ENCODE results near the gene PRRT4. TPM values are rescaled to one million over a fixed set of nuclear protein-coding genes. Genes with fewer than 3 reads are reported as not detected.

The PRRT4 gene
- total RNA-seq, 1 donor from 2014 or later = 0.18 TPM

- intact Hi-C loops (cut with micrococcal nuclease) = loop anchor here (1.0 kb wide), 1 partner anchor 28 kb away; no protein-coding TSS in a partner anchor
Observed at GRCh38 chr7:128398016-128398840, 36.7 kb upstream of the PRRT4 start.

DNA sequence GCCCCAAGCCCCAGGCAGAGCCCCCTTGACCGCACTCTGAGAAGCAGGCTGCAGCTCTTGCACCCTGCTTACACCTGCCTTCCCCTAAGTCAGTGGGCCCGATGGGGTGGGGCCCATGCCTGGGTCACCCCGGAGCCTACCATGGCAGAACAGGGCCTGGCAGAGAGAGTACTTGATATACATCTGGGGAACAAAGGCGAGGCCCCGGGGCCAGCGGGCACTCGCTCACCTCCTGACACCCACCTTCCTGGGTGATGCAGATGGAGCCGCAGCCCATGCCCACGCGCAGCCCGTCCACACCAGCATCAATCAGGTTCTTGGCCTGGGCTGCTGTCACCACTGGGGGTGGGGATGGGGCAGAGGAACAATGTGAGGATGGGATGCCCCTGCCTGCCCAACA, 34.9 kb upstream of the PRRT4 start:
- intact Hi-C loops (cut with micrococcal nuclease) = no loop called here

DNA sequence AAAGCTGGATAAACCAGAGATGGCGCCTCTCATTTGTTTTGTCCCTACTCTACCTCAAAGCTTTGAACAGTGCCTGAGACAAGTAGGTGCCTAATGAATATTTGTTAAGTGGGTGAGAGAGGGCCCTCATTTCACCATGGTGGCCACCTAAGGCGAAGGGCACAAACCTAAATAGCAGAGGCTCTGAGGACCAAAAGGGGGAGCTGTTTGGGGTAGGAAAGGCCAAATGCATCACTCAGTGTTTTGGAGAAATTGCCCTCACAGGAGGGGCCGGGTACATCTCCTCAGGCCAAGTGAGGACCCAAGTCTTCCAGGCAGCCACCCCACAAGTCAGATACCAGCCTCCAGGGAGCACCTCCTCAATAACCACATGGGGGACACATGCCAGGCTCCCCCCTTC, 34.3 kb upstream of the PRRT4 start:
- intact Hi-C loops (cut with micrococcal nuclease) = no loop called here

DNA sequence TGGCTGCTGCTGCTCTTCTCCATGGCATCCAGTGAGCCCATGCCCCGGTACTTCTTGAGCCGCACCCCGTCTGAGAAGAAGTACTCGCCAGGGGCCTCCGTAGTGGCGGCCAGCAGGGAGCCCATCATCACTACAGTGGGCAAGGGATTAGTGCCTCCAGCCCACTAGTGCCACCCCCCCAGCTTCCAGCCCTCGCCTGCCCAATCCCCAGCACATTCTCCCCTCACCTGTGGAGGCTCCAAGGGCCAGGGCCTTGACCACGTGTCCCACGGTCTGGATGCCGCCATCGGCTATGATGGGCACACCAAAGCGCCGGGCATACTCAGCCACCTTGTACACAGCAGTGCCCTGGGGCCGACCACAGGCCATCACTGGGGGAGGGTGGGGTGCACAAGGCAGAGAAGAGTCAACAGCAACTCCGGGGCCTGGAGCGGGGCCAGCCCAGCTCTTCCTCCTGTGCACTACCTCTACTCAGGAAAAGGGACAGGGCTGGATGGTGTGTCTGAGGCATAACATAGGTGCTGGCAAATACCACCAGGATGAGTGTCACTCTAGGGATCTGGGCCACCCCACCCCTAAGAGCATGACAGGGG, 33.5 kb upstream of the PRRT4 start:
- intact Hi-C loops (cut with micrococcal nuclease) = no loop called here

- intact Hi-C loops (cut with micrococcal nuclease) = no loop called here
Observed at GRCh38 chr7:128393526-128394330, 32.2 kb upstream of the PRRT4 start.

DNA sequence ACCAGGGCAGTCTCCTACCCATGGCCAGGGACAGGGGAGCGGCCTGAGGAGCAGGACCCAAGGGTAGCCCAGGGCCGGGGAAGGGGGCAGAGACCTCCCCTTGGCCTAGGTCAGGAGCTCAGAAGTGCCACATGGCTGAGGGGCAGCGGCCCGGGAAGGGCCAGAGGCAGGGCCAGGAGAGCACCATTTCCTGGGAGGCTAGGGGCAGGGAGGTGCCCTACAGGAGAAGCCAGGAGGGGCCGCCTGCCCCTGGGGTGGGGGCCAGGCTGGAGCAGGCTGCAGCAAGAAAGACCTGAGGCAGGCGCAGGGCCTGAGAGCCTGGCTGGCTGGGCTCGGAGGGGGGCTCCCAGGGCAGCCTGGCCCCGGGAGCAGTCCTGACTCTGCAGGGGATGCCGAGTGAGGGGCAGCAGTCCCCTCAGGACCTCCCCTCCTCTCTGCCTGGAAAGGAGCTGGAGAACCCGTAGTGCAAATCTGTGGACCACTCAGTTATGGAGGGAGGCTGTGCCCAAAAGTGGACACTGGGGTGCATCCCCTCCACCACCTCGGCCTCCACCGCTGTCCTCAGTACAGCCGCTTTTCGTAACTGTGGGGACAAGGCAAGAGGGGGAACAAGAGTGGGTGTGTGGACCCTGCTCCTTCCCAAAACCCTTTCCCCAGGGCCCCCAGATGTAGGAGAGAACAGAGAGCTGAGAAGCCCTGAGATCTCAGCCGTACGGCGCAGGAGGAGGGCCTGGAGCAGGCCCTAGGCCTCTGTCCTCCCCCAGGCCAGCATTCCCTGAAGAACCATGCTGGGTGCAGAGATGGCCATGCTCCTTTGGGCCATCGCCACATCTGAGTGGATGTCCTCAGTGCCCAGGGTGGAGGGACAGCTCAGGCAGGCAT, 31.2 kb upstream of the PRRT4 start:
- intact Hi-C loops (cut with micrococcal nuclease) = no loop called here

DNA sequence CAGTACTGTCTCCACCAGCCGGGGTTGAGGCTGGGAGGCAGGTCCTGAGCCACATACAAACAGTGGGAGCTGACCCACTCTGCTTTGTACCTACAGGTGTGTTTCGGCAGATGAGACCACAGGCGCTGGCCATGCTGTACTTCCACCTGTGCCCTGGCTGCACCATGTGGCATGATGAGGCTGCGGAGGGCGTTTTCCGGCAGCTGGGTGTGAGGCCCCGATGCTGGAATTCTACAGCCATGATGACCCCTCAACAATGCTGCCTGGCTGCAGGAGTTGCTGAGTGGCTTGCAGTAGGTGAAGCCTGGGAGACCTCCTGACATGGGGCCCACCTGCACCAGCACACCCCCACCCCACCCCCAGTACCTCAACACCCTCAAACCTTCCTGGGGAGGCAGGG, 30.3 kb upstream of the PRRT4 start:
- intact Hi-C loops (cut with micrococcal nuclease) = no loop called here

DNA sequence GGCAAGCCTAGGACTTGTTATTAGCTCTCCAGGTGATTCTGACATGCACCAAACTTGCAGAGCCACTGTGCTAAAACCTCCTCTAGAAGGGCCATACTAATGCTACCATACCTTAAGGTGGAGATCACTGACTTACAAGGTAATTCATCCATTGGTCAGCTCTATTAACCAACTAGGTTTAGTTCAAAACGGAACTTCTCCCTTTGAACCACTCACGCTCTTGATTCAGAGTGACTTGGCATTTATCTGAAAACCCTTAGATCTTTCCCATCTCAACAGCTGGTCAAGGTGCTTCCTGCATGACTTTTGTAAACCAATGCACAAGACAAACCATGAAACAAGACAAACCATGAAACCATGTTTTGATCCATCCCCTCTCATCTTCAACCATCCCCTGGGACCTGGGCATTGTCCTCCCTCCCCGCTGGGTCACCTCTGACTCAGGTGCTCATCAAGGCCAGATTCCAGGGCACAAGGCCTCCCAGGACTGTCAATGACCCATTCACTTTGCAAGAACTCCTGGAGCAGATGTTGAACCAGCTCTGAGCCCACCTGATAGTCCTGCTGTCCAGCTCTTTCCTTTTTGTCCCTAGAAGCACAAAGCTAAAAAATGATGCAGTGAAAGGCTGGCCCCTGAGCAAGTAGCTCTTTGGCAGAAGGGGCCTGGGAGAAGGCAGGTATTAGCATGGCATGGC, 29.5 kb upstream of the PRRT4 start:
- intact Hi-C loops (cut with micrococcal nuclease) = no loop called here

DNA sequence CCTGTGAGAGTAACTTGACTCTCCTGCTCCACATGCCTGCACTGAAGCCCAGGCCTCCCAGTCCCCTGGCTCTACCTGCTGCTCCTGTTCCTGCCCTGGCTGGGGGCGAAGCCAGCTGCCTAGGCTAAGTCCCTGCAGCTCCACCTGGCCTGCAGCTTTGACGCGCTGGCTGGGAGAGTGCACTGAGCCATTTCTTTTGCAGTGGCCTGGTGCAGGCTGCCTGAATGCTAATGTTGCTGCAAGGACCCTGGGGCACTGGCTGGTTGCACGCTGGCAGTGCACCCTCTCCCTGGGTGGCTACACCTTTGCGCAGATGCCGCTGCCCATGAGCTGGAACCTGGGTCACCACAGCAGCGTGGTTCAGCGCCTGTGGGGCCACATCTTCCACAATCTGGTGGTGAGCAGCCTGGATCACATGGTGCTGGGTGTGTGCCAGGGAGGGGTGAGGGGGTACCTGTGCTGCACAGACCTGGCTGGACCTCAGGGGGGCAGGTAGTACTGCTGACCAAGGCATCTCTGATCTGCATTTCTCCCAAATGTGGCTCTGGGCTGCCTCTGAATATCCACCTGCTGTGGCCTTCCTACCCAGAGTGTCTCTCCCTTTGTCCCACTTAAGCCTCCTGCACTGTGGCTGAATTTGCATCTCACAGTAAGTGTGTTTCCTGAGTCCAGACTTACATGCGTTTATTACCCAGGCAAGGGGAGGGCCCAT, 28.3 kb upstream of the PRRT4 start:
- intact Hi-C loops (cut with micrococcal nuclease) = loop anchor here (5.0 kb wide), 1 partner anchor 38 kb away; no protein-coding TSS in a partner anchor

DNA sequence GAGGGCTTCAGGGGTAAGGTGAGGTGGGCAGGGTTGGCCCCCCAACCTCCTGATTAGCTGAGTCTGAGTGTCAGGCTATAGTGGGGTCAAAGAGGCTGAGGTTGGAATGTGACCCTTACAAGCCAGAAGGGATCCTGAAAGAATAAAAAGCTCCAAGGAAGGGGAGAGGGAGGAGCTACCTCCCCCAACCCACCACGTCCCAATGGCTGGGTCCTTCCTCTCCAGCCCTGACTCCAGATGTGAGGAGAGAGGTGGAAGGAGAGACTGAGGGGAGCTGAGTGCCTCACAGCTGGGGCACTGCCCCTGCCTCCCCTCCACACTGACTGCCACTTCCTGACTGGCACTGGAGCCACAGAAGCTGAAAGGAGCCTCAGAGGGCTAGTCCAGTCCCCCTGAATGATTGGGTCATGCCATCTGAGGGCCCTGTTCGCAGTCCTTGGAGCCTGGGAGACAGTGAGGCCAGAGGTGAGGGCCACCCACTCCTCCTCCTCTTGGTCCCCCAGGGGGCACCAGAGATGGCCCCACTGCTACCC, 27.7 kb upstream of the PRRT4 start:
- intact Hi-C loops (cut with micrococcal nuclease) = loop anchor here (5.0 kb wide), 1 partner anchor 38 kb away; no protein-coding TSS in a partner anchor

- intact Hi-C loops (cut with micrococcal nuclease) = loop anchor here (5.0 kb wide), 1 partner anchor 39 kb away; no protein-coding TSS in a partner anchor
Observed at GRCh38 chr7:128388145-128388485, 26.6 kb upstream of the PRRT4 start.

DNA sequence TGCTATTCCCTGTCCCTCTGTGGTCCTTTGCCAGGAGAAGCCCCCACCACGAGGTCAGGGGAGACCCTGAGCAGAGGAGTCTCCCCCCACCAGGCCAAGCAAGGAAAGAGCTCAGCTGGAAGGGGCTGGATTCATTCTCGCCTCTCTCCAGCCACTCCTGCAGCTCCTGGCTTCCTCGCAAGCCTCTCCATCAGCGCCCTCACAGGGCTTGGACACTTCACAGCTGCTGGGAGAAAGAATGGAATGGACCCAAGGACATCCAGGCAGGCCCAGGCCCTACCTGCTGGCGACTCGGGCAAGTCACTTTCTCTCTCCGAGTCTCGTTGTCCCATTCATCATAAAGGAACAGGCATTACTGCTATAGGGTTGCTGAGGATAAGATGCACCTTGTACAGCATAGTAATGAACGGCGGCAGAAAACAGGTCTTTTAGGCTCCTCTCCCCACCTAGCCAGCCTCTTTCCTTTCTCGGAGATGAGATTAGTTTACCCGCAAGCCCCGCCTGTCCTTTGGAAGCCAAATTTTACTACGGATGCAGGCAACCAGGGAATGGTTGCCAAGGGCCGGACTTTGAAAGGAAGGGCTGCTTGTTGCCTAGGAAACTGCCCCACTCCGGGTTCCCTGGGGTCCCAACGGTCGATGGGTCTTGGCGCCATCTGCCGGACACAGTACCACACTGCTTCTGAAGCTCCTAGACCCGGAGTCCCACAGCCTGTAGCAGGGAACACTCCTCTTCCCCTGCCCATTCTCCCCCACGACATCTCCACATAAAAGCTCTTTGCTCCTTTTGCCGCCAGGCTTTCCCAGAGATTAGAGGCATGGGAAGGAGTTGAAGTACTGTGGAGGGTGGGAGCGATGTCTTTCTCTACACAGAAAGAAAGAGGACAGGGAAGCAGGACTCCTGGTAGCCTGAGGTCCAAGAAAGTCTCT, 26.0 kb upstream of the PRRT4 start:
- intact Hi-C loops (cut with micrococcal nuclease) = loop anchor here (1.0 to 5.0 kb wide), 2 partner anchors 40 kb away; no protein-coding TSS in a partner anchor

DNA sequence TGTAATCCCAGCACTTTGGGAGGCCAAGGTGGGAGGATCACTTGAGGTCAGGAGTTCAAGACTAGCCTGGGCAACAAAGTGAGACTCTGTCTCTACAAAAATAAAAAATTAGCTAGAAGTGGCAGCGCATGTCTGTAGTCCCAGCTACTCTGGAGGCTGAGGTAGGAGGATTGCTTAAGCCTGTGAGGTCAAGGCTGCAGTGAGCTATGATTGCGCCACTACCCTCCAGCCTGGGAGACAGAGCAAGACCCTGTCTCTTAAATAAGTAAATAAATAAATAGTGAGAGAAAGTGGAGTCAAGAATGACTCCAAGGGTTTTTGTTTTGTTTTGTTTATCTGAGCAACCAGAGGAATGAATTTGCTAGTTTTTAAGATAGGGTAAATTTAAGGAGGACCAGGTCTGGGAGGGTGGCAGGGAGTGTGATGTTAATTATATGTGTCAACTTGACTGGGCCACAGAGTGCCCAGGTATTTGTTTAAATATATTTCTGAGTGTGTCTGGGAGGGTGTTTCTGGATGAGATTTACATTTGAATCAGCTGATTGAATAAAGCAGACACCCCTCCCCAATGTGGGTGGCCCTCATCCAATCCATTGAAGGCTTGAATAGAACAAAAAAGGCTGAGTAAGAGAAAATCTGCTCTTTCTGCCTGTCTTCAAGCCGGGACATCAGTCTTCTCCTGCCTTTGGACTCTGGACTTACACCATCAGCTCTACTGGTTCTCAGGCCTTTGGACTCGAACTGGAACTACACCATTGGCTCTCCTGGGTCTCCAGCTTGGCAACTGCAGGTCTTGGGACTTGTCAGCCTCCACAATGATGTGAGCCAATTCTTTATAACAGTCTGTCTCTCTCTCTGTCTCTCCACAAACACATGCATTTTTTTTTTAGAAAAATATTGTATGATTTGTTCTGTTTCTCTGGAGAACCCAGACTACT, 24.8 kb upstream of the PRRT4 start:
- intact Hi-C loops (cut with micrococcal nuclease) = loop anchor here (5.0 kb wide), 1 partner anchor 41 kb away; no protein-coding TSS in a partner anchor

DNA sequence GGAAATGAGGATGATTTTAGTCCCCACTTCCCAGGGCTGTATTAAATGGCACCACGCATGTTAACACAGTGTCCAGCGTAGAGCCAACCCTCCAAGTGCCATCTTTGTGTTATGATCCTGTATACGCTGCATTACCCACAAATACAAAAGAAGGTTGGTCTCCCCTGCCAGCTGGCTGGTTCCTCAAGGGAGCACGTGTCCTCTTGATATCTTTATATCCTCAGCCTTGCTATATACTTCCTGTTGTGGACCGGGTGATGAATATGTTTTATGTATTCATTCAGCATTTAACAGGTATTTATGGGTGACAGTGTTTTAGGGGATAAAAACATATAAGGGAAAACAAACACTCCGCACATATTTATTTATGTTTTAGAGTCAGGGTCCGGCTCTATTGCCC, 23.2 kb upstream of the PRRT4 start:
- intact Hi-C loops (cut with micrococcal nuclease) = loop anchor here (5.0 kb wide), 1 partner anchor 43 kb away; no protein-coding TSS in a partner anchor

DNA sequence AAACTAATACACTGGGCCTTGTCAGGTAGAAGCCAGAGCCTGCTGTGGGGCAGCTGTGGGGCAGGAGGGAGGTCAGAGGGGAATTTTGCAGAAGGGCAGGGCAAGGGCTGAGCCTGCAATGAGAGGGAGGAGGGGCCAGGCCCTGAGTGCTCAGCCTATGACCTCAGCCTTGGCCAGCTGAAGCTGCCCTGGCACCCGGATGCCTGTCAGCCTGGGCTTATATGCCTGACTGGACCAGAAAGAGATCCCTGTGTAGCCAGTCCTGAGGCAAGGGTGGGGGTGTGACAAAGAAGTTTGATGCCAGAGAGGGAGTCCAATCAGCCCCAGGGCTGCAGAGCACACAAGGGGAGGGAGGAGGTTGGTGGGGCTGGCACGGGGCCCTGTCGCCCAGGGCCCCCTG, 22.3 kb upstream of the PRRT4 start:
- intact Hi-C loops (cut with micrococcal nuclease) = no loop called here

DNA sequence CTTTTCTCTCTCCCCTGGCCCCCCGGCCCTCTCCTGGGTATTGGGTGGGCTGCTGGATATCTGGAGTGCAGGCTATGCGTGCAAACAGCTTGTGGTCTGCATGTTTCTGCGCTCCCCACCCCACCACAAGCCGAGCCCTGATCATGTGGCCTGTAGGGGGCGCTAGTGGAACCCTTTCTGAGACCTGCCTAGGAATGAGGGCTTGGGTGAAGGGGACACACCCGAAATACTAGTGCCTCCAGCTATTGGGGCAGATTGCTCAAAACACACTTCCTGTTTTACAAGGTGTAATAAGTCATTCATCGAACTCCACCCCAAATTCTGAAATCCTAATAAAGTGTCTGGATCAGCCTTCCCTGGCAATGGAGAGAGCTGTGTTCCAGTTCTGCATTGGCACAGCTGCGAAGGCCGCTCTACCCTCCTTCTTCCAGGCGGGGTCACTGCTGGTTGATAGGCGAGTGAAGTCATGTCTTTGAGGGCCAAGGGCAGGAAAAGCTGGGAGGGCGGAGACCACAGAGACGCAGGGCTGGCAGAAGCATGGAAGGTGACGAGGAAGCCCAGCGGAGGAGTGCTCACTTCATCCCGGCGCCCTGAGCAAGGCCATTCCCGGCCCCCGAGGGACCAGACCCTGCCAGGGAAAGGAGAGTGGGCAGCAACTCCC, 19.8 kb upstream of the PRRT4 start:
- intact Hi-C loops (cut with micrococcal nuclease) = no loop called here
